H9 (cell line): ENCODE data around the gene KCNAB2. TPM values are rescaled to one million over a fixed set of nuclear protein-coding genes. Genes with fewer than 3 reads are reported as not detected.

Source experiments
- DNase-seq: peaks from one replicate; pipeline ENCODE4 v3.0.0-alpha.2; 2017
- H2AFZ ChIP-seq: one replicate; pipeline ENCODE4 v1.6.1; 2013; ENCODE audit warnings: mild to moderate bottlenecking, low read length, control low read depth, moderate library complexity
- H2AK5ac ChIP-seq: 2 replicates; pipeline ENCODE4 v1.6.1; 2013; ENCODE audit warnings: low read length, control low read depth, mixed read lengths; ENCODE audit not compliant: insufficient read length
- H2BK120ac ChIP-seq: one replicate; pipeline ENCODE4 v1.6.1; 2013; ENCODE audit warnings: low read depth, mild to moderate bottlenecking, low read length, control low read depth, inconsistent platforms; ENCODE audit not compliant: poor library complexity, severe bottlenecking
- H2BK12ac ChIP-seq: 2 replicates; pipeline ENCODE4 v1.6.1; 2013; ENCODE audit warnings: low read length, control low read depth, mixed read lengths, low read depth; ENCODE audit not compliant: insufficient read length
- H2BK15ac ChIP-seq: 2 replicates; pipeline ENCODE4 v1.6.1; 2013; ENCODE audit warnings: low read depth, low read length, control low read depth
- H2BK20ac ChIP-seq: one replicate; pipeline ENCODE4 v1.6.1; 2013; ENCODE audit warnings: low read depth, mild to moderate bottlenecking, low read length, control low read depth, inconsistent platforms; ENCODE audit not compliant: poor library complexity, severe bottlenecking
- H2BK5ac ChIP-seq: 2 replicates; pipeline ENCODE4 v1.6.1; 2013; ENCODE audit warnings: low read length, control low read depth, mixed read lengths; ENCODE audit not compliant: insufficient read length
- H3K14ac ChIP-seq: 2 replicates; pipeline ENCODE4 v1.6.1; 2013; ENCODE audit warnings: low read length, control low read depth; ENCODE audit not compliant: insufficient read depth
- H3K18ac ChIP-seq: 2 replicates; pipeline ENCODE4 v1.6.1; 2013; ENCODE audit warnings: low read depth, mild to moderate bottlenecking, mixed read lengths, low read length, control low read depth; ENCODE audit not compliant: insufficient read length
- H3K23ac ChIP-seq: 2 replicates; pipeline ENCODE4 v1.6.1; 2013; ENCODE audit warnings: low read length, control low read depth, mixed read lengths, low read depth; ENCODE audit not compliant: insufficient read length
- H3K23me2 ChIP-seq: 2 replicates; pipeline ENCODE4 v1.6.1; 2013; ENCODE audit warnings: low read depth, mild to moderate bottlenecking, mixed read lengths, low read length, control low read depth; ENCODE audit not compliant: insufficient read length, poor library complexity, severe bottlenecking
- H3K27ac ChIP-seq: 2 replicates; pipeline ENCODE4 v1.5.1; 2013; ENCODE audit warnings: low read length, control low read depth, mixed read lengths, low read depth; ENCODE audit not compliant: insufficient read length
- H3K27me3 ChIP-seq: 2 replicates; pipeline ENCODE4 v1.6.1; 2013; ENCODE audit warnings: low read length, control low read depth, inconsistent platforms; ENCODE audit not compliant: insufficient read depth
- H3K4ac ChIP-seq: 2 replicates; pipeline ENCODE4 v1.6.1; 2013; ENCODE audit warnings: low read depth, mild to moderate bottlenecking, control low read depth, inconsistent platforms, low read length, moderate library complexity
- H3K4me1 ChIP-seq: 2 replicates; pipeline ENCODE4 v1.6.1; 2013; ENCODE audit warnings: low read length, control low read depth, inconsistent platforms; ENCODE audit not compliant: insufficient read depth
- H3K4me2 ChIP-seq: 2 replicates; pipeline ENCODE4 v1.6.1; 2013; ENCODE audit warnings: low read length, control low read depth, mixed read lengths; ENCODE audit not compliant: insufficient read length, insufficient read depth
- H3K56ac ChIP-seq: 2 replicates; pipeline ENCODE4 v1.6.1; 2013; ENCODE audit warnings: low read depth, mild to moderate bottlenecking, mixed read lengths, low read length, control low read depth; ENCODE audit not compliant: insufficient read length
- H3K79me1 ChIP-seq: 2 replicates; pipeline ENCODE4 v1.6.1; 2013; ENCODE audit warnings: low read depth, mild to moderate bottlenecking, moderate library complexity, low read length, control low read depth, inconsistent platforms; ENCODE audit not compliant: insufficient read depth, poor library complexity, severe bottlenecking
- H3K79me2 ChIP-seq: 2 replicates; pipeline ENCODE4 v1.6.1; 2013; ENCODE audit warnings: low read length, control low read depth, inconsistent platforms; ENCODE audit not compliant: insufficient read depth
- H3K9ac ChIP-seq: 2 replicates; pipeline ENCODE4 v1.6.1; 2013; ENCODE audit warnings: low read length, control low read depth, mixed read lengths; ENCODE audit not compliant: insufficient read length; ENCODE audit errors: extremely low read depth
- H3K9me3 ChIP-seq: one replicate; pipeline ENCODE4 v1.6.1; 2013; ENCODE audit warnings: low read depth, low read length, inconsistent platforms; ENCODE audit not compliant: control insufficient read depth
- H3T11ph ChIP-seq: one replicate; pipeline ENCODE4 v1.6.1; 2013; ENCODE audit warnings: mild to moderate bottlenecking, low read length, control low read depth, inconsistent platforms
- H4K20me1 ChIP-seq: one replicate; pipeline ENCODE4 v1.6.1; 2013; ENCODE audit not compliant: control insufficient read depth, insufficient read length, insufficient read depth
- H4K5ac ChIP-seq: 2 replicates; pipeline ENCODE4 v1.6.1; 2013; ENCODE audit warnings: low read depth, mild to moderate bottlenecking, mixed read lengths, low read length, control low read depth; ENCODE audit not compliant: insufficient read length
- H4K8ac ChIP-seq: replicated peaks from 2 replicates; pipeline ENCODE4 v1.6.1; 2013; ENCODE audit warnings: low read length, control low read depth, mixed read lengths, low read depth; ENCODE audit not compliant: insufficient read length
- H4K91ac ChIP-seq: 2 replicates; pipeline ENCODE4 v1.6.1; 2013; ENCODE audit warnings: low read depth, mild to moderate bottlenecking, moderate library complexity, mixed read lengths, low read length, control low read depth; ENCODE audit not compliant: insufficient read length
- H3K27ac Mint-ChIP-seq, 3 experiments: 2 replicates in 2 of 3; 3 replicates in 1 of 3; pipeline ENCODE4 v1.8.0; 2020 to 2021; ENCODE audit warnings: mixed read lengths in 3 of 3, mild to moderate bottlenecking in 1 of 3, moderate library complexity in 1 of 3
- H3K27me3 Mint-ChIP-seq: 2 replicates; pipeline ENCODE4 v1.8.0; 2021; ENCODE audit warnings: low read depth, mild to moderate bottlenecking, moderate library complexity, mixed read lengths
- H3K36me3 Mint-ChIP-seq, 3 experiments: 2 replicates in 2 of 3; 3 replicates in 1 of 3; pipeline ENCODE4 v1.8.0; 2020 to 2021; ENCODE audit warnings: low read depth in 3 of 3, mixed read lengths in 3 of 3; ENCODE audit not compliant: insufficient read depth in 1 of 3
- H3K4me1 Mint-ChIP-seq, 2 experiments: 2 replicates each; pipeline ENCODE4 v1.8.0; 2020; ENCODE audit warnings: mixed read lengths in 2 of 2
- H3K4me3 Mint-ChIP-seq, 2 experiments: 2 replicates in 1 of 2; 3 replicates in 1 of 2; pipeline ENCODE4 v1.8.0; 2020 to 2021; ENCODE audit warnings: mild to moderate bottlenecking in 2 of 2, mixed read lengths in 2 of 2, moderate library complexity in 1 of 2
- H3K9me3 Mint-ChIP-seq, 2 experiments: 2 replicates in 1 of 2; 3 replicates in 1 of 2; pipeline ENCODE4 v1.8.0; 2020; ENCODE audit warnings: mild to moderate bottlenecking in 2 of 2, mixed read lengths in 2 of 2, moderate library complexity in 1 of 2
- whole genome bisulfite sequencing: extraction: QIAGEN DNeasy Blood & Tissue Kit; methylation state at CpG from one replicate; pipeline ENCODE4 v1.1.7; 2013; ENCODE audit warnings: missing lambda C conversion rate, low lambda C conversion rate, mixed read lengths; ENCODE audit not compliant: insufficient read length; ENCODE audit errors: extremely low coverage; 5-methylcytosine and 5-hydroxymethylcytosine counted together
- total RNA-seq: library from RNA; stranded (reverse); gene quantifications from 2 replicates; pipeline ENCODE4 v1.2.1, GENCODE V29; 2021
- TF ChIP-seq, protein P1 (sequence below): fragments of 200-600 bp; sonication (generic); conservative IDR thresholded peaks from 3 replicates; pipeline ENCODE4 v1.8.0; 2021; ENCODE audit warnings: antibody characterized with exemption, mild to moderate bottlenecking

KCNAB2 gene
- total RNA-seq, 1 experiment from 2014 or later = 8.3 TPM

DNA sequence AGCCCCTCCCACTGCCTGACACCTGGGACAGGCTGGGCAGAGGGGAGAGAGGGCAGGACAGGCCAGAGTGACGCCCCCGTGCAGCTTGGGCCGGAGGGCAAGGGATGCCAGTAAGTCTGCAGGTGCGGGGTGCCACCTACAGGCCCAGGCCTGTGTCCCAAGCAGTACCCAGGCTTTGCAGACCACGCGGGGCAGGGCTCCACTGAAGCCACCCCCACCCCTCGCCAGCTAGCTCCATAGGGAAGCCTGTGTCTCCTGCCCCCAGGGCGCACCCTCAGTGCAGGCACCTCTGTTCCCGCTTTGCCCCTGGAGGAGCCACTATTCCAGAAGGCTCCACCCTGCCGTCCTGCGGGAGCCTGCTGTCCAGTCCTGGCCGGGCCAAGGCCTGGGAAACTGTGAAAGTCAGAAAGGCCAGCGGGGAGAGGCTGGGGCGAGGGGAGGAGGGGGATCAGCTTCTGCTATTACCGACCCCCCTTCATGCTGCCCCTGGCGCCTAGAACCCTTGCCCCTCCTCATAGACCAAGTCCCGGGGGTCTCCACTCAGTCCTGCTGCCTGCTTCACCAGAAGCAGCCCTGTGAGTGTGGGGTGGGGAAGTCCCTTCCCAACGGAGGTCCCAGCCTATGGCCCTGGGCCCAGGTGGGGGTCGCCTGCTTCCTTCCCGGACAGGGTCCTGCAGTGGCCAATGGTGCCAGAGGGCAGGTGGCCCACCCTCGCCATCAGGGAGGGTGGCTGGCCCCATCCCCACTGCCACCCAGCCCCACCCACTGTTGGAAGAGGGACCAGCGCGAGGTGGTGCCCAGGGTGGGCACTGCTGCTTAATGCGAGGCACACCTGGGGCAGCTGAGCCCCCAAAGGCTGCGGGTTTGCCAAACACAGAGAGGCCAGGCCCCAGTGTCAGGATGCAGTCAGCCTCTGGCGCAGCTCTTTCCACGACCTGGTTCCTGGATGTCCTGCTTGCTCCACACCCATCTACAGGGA, 54.4 kb downstream of the KCNAB2 start:
- no peaks in the 10 kb centered on the region for H4K20me1 ChIP-seq
- no peaks in the 10 kb centered on the region for H3K4me1 ChIP-seq
- H3K23ac ChIP-seq = no peak overlapping the region
- H2BK20ac ChIP-seq = no peak overlapping the region
- TF ChIP-seq, protein P1, sequence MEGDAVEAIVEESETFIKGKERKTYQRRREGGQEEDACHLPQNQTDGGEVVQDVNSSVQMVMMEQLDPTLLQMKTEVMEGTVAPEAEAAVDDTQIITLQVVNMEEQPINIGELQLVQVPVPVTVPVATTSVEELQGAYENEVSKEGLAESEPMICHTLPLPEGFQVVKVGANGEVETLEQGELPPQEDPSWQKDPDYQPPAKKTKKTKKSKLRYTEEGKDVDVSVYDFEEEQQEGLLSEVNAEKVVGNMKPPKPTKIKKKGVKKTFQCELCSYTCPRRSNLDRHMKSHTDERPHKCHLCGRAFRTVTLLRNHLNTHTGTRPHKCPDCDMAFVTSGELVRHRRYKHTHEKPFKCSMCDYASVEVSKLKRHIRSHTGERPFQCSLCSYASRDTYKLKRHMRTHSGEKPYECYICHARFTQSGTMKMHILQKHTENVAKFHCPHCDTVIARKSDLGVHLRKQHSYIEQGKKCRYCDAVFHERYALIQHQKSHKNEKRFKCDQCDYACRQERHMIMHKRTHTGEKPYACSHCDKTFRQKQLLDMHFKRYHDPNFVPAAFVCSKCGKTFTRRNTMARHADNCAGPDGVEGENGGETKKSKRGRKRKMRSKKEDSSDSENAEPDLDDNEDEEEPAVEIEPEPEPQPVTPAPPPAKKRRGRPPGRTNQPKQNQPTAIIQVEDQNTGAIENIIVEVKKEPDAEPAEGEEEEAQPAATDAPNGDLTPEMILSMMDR = peak; percentile 22; the same call in 2 of the 3 replicates
- no peak overlapping the region for H4K5ac ChIP-seq
- no peak overlapping the region for H3K27ac ChIP-seq
- H3K4me2 ChIP-seq = no peak overlapping the region
- H3K18ac ChIP-seq = no peak overlapping the region
- Mint-ChIP-seq H3K27me3 (no peaks in the 10 kb centered on the region), H3K9me3 (no peaks in the 10 kb centered on the region; a peak in 2 of 5 replicates), H3K4me3 (no peak overlapping the region), H3K36me3 (no peaks in the 10 kb centered on the region), H3K27ac (no peak overlapping the region), H3K4me1 (peaks cover 0 to 8% of the 10 kb centered on the region in 2 experiments; a peak in 2 of 4 replicates)
- no peak overlapping the region for H4K8ac ChIP-seq
- no peak overlapping the region for H2AK5ac ChIP-seq
- no peak overlapping the region for H2AFZ ChIP-seq
- no peak overlapping the region for H2BK15ac ChIP-seq
- no peaks in the 10 kb centered on the region for H3K79me2 ChIP-seq
- no peak overlapping the region for H3K4ac ChIP-seq
- no CpG with 5 or more reads among the region's 27 CpGs for WGBS
- H2BK12ac ChIP-seq = no peak overlapping the region
- H3K56ac ChIP-seq = no peak overlapping the region
- no peak overlapping the region for H3T11ph ChIP-seq
- no peak overlapping the region for H2BK5ac ChIP-seq
- H3K27me3 ChIP-seq = no peaks in the 10 kb centered on the region
- H3K14ac ChIP-seq = no peak overlapping the region; the same call in 1 of the 2 replicates
- H2BK120ac ChIP-seq = no peak overlapping the region
- no peak overlapping the region for H3K9ac ChIP-seq
- H3K23me2 ChIP-seq = no peaks in the 10 kb centered on the region
- no peak for DNase-seq
- no peak overlapping the region for H4K91ac ChIP-seq
- no peaks in the 10 kb centered on the region for H3K79me1 ChIP-seq
- H3K9me3 ChIP-seq = no peaks in the 10 kb centered on the region
